GM12878 (cell line): ENCODE data around the gene ANKRD44. TPM values are rescaled to one million over a fixed set of nuclear protein-coding genes. Genes with fewer than 3 reads are reported as not detected.

ENCODE experiments used
- BCLAF1 ChIP-seq: fragments of 450-650 bp; IDR thresholded peaks from 2 replicates; pipeline ENCODE4 v1.6.1; 2017; ENCODE audit warnings: antibody characterized with exemption, mild to moderate bottlenecking, moderate library complexity
- CBX3 ChIP-seq: fragments of 200-600 bp; sonication (generic); IDR thresholded peaks from 2 replicates; pipeline ENCODE4 v1.6.1; 2016; ENCODE audit warnings: low read depth, borderline replicate concordance
- CBX5 ChIP-seq: sonication (generic); IDR thresholded peaks from 2 replicates; pipeline ENCODE4 v1.6.1; 2016; ENCODE audit warnings: low read depth, moderate library complexity, mild to moderate bottlenecking, inconsistent platforms
- CEBPZ ChIP-seq: fragments of 150-350 bp; IDR thresholded peaks from 2 replicates; pipeline ENCODE4 v1.6.1; 2016; ENCODE audit warnings: low read depth, low read length
- E2F4 ChIP-seq: IDR thresholded peaks from 2 replicates; pipeline ENCODE4 v1.6.1; 2012; ENCODE audit warnings: low read depth, low read length, improper control_type of control experiment
- EP300 ChIP-seq, 2 experiments: fragments of 150-350 bp in 1 of 2; IDR thresholded peaks; 2 replicates each; pipeline ENCODE4 v1.6.1; 2011 to 2012; ENCODE audit warnings: low read depth in 2 of 2, low read length in 2 of 2, borderline replicate concordance in 1 of 2, improper control_type of control experiment in 1 of 2, inconsistent platforms in 1 of 2; ENCODE audit not compliant: control insufficient read depth in 1 of 2
- FOXK2 ChIP-seq: fragments of 450-650 bp; IDR thresholded peaks from 2 replicates; pipeline ENCODE4 v1.6.1; 2017; ENCODE audit warnings: mild to moderate bottlenecking, moderate library complexity
- HDAC2 ChIP-seq: fragments of 200-600 bp; sonication (generic); IDR thresholded peaks from 2 replicates; pipeline ENCODE4 v1.6.1; 2017
- IRF3 ChIP-seq: fragments of 450-650 bp; IDR thresholded peaks from 2 replicates; pipeline ENCODE4 v1.6.1; 2014; ENCODE audit warnings: mild to moderate bottlenecking
- JUND ChIP-seq: IDR thresholded peaks from 2 replicates; pipeline ENCODE4 v1.6.1; 2012; ENCODE audit warnings: low read depth, mild to moderate bottlenecking, low read length, improper control_type of control experiment, moderate library complexity
- MYC ChIP-seq: IDR thresholded peaks from 2 replicates; pipeline ENCODE4 v1.6.1; 2011; ENCODE audit warnings: mild to moderate bottlenecking, low read length, moderate library complexity, inconsistent platforms; ENCODE audit not compliant: insufficient read depth, insufficient replicate concordance, insufficient read length, severe bottlenecking
- RUNX3 ChIP-seq: IDR thresholded peaks from 2 replicates; pipeline ENCODE4 v1.6.1; 2012; ENCODE audit warnings: low read length, inconsistent platforms
- TCF12 ChIP-seq: IDR thresholded peaks from 2 replicates; pipeline ENCODE4 v1.6.1; 2011; ENCODE audit warnings: low read depth, mild to moderate bottlenecking, low read length
- WRNIP1 ChIP-seq: IDR thresholded peaks from 2 replicates; pipeline ENCODE4 v1.6.1; 2011; ENCODE audit warnings: low read depth, low read length, improper control_type of control experiment, borderline replicate concordance
- ZNF592 ChIP-seq: fragments of 450-650 bp; IDR thresholded peaks from 2 replicates; pipeline ENCODE4 v1.6.1; 2017; ENCODE audit warnings: mild to moderate bottlenecking, moderate library complexity
- polyA plus RNA-seq, 11 experiments: library from polyadenylated mRNA; depleted of rRNA in 4 of 11; unstranded in 6 of 11; stranded (reverse) in 5 of 11; fragments of >200 nt; fragmentation: Nextera tagmentation in 4 of 11; fragmentation: Illumina TruSeq in 1 of 11; extraction: Ambion mirVana in 4 of 11; extraction: Trizol in 1 of 11; gene quantifications; 1 replicate in 1 of 11; 2 replicates in 10 of 11; pipeline versions ENCODE4 v1.2.1 to v1.2.3, GENCODE V29; 2011 to 2016; ENCODE audit warnings: inconsistent platforms in 2 of 11, missing spikeins in 2 of 11, low read depth in 1 of 11
- total RNA-seq, 4 experiments: library from RNA; depleted of rRNA in 3 of 4; stranded (reverse); fragments of >200 nt in 3 of 4; fragmentation: Illumina TruSeq in 1 of 4; extraction: Trizol in 1 of 4; gene quantifications; 2 replicates each; pipeline versions ENCODE4 v1.2.1 to v1.2.3, GENCODE V29; 2013 to 2021

Gene ANKRD44
- total and polyA plus RNA-seq, 10 of the 15 experiments (the other 5 are each of a cell fraction or from before 2014, with no cell fraction given) = 19.1 to 99.1 (median 59.6) TPM

GRCh38 chr2:197216361-197216979 is 94.1 kb downstream of the ANKRD44 start (continued):
- TF ChIP-seq BCLAF1 (no peak), EP300 (IDR thresholded peaks at IDR 0.05; ENCODE audit: borderline replicate concordance in 1 of 2, control insufficient read depth in 1 of 2, low read depth in 2 of 2, low read length in 2 of 2) (peak; percentile 46 to 74; a peak in 3 of 4 replicates), E2F4 (no peak), WRNIP1 (no peak), RUNX3 (peak; percentile 65), HDAC2 (no peak), JUND (no peak), ZNF592 (peak; percentile 89), CBX5 (0 out of 2 replicates have a peak, but pooled peaks have one; percentile 19), IRF3 (no peak), CEBPZ (no peak), FOXK2 (no peak), MYC (no peak), TCF12 (no peak), CBX3 (no peak)
